ENCODE results near the gene VSNL1. TPM values are rescaled to one million over a fixed set of nuclear protein-coding genes. Genes with fewer than 3 reads are reported as not detected.

The VSNL1 gene
- polyA plus RNA-seq, 1 donor = 7.0 TPM

GRCh38 chr2:17615147-17615546, 74.7 kb downstream of the VSNL1 start:
- DNase-seq = no peak

- DNase-seq = no peak
Observed at GRCh38 chr2:17615728-17616351, 75.3 kb downstream of the VSNL1 start.

- no peak for DNase-seq
Observed at GRCh38 chr2:17616405-17616804, 75.9 kb downstream of the VSNL1 start.

GRCh38 chr2:17617516-17617915, 77.0 kb downstream of the VSNL1 start:
- no peak for DNase-seq

GRCh38 chr2:17617955-17618354, 77.5 kb downstream of the VSNL1 start:
- no peak for DNase-seq

GRCh38 chr2:17620280-17620679, 79.8 kb downstream of the VSNL1 start:
- DNase-seq = no peak

- DNase-seq = no peak
Observed at GRCh38 chr2:17620841-17621240, 80.3 kb downstream of the VSNL1 start.

GRCh38 chr2:17621781-17622180, 81.3 kb downstream of the VSNL1 start:
- DNase-seq = no peak

- DNase-seq = no peak
Observed at GRCh38 chr2:17625446-17625845, 85.0 kb downstream of the VSNL1 start.

- DNase-seq = no peak
Observed at GRCh38 chr2:17626986-17627385, 86.5 kb downstream of the VSNL1 start.

- no peak for DNase-seq
Observed at GRCh38 chr2:17627434-17627833, 86.9 kb downstream of the VSNL1 start.

GRCh38 chr2:17628349-17629261, 88.1 kb downstream of the VSNL1 start:
- no peak for DNase-seq

- DNase-seq = no peak
Observed at GRCh38 chr2:17630089-17630488, 89.6 kb downstream of the VSNL1 start.

- peak; percentile 8 for DNase-seq
Observed at GRCh38 chr2:17634997-17635396, 94.5 kb downstream of the VSNL1 start.

- DNase-seq = no peak
Observed at GRCh38 chr2:17636257-17636656, 95.8 kb downstream of the VSNL1 start.

GRCh38 chr2:17637131-17637906, 96.8 kb downstream of the VSNL1 start:
- DNase-seq = no peak

GRCh38 chr2:17638196-17638743, 97.8 kb downstream of the VSNL1 start:
- DNase-seq = no peak

GRCh38 chr2:17640406-17640805, 99.9 kb downstream of the VSNL1 start:
- DNase-seq = no peak

- DNase-seq = no peak
Observed at GRCh38 chr2:17643031-17643615, 102.6 kb downstream of the VSNL1 start.

GRCh38 chr2:17644997-17645720, 104.7 kb downstream of the VSNL1 start:
- no peak for DNase-seq

- DNase-seq = peak; percentile 35
Observed at GRCh38 chr2:17646081-17646554, 105.6 kb downstream of the VSNL1 start.

Measured in hindlimb muscle (tissue), 1 donor.